GM10248 (cell line): ENCODE measurements around the gene YIPF7.

Experiments
- CTCF ChIA-PET: fragments of 300-600 bp; sonication (Branson Sonifier 250); formaldehyde crosslinking; extraction: SDS; loops from one replicate; lab custom pipeline; 2021; ENCODE audit warnings: antibody characterized with exemption; lab: Yijun Ruan, JAX
- POLR2A ChIA-PET: fragments of 350-650 bp; sonication (Branson Sonifier 250); formaldehyde crosslinking; extraction: SDS; loops from one replicate; lab custom pipeline; 2020; ENCODE audit warnings: antibody characterized with exemption; lab: Yijun Ruan, JAX
- DNase-seq: peaks from one replicate; pipeline ENCODE4 v3.0.0; 2012; ENCODE audit errors: extremely low spot score
- TF ChIP-seq, protein P1 (sequence below): IDR thresholded peaks from 2 replicates; pipeline ENCODE4 v1.5.1; 2012; ENCODE audit warnings: mild to moderate bottlenecking, low read depth; ENCODE audit errors: extremely low read depth, missing control alignments, control extremely low read depth

The YIPF7 gene

GRCh38 chr4:44662623-44663005 lies 11.2 kb upstream of the YIPF7 start:
- TF ChIP-seq, protein P1, sequence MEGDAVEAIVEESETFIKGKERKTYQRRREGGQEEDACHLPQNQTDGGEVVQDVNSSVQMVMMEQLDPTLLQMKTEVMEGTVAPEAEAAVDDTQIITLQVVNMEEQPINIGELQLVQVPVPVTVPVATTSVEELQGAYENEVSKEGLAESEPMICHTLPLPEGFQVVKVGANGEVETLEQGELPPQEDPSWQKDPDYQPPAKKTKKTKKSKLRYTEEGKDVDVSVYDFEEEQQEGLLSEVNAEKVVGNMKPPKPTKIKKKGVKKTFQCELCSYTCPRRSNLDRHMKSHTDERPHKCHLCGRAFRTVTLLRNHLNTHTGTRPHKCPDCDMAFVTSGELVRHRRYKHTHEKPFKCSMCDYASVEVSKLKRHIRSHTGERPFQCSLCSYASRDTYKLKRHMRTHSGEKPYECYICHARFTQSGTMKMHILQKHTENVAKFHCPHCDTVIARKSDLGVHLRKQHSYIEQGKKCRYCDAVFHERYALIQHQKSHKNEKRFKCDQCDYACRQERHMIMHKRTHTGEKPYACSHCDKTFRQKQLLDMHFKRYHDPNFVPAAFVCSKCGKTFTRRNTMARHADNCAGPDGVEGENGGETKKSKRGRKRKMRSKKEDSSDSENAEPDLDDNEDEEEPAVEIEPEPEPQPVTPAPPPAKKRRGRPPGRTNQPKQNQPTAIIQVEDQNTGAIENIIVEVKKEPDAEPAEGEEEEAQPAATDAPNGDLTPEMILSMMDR = no peak
- POLR2A ChIA-PET = no interaction called here
- CTCF ChIA-PET = interaction anchor here (1.5 kb wide), 1 partner anchor 9 kb away, joined by 4 read pairs; no protein-coding TSS in a partner anchor

GRCh38 chr4:44661940-44662622 lies 10.7 kb upstream of the YIPF7 start:
- no peak for DNase-seq
- ChIA-PET POLR2A (no interaction called here), CTCF (interaction anchor here (1.5 kb wide), 1 partner anchor 10 kb away, joined by 4 read pairs; no protein-coding TSS in a partner anchor)
- TF ChIP-seq, protein P1 = no peak

More at GRCh38 chr4:44662623-44663005, 11.2 kb upstream of the YIPF7 start:
- DNase-seq = no peak

DNA sequence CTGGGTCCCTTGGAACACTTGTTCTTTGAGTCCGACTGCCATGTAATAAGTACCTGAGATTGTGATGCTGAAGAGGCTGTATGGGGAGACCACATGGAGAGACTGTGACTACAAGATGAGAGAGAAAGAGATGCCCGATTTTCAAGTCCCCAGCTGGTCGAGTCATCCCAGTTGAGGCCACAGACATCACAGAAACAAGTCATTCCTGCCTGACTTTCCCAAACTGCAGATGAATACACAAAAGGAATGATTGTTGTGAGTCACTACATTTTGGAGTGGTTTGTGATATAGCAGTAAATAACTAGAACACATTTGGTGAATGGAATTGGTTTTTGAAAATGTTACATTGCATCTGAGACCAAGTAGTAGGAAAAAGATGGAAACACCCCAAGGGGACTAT lies 9.0 kb upstream of the YIPF7 start:
- TF ChIP-seq, protein P1 = no peak
- no peak for DNase-seq
- ChIA-PET CTCF (interaction anchor here (1.4 kb wide), 1 partner anchor 19 kb away, joined by 3 read pairs; no protein-coding TSS in a partner anchor), POLR2A (no interaction called here)

DNA sequence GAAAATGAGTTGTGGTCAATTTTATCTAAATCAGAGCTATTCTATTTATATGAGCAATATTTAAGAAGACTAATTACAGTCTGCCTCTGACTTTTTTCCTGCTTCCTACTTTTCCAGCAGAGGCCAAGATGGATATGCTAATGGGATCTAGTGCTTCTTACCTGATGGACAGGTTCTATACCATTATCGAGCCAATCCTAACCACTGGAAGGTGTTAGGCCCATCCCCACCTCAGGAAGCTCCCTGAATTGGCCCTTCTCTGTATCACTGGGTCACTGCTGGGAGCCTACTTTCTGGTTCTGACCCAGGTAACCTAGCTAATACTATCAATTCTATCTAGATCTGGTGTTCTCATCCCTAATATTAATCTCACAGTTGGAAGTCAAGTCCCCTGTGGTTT lies 577 bp upstream of the YIPF7 start:
- CTCF ChIA-PET = no interaction called here
- TF ChIP-seq, protein P1 = no peak
- no peak for DNase-seq
- POLR2A ChIA-PET = no interaction called here

DNA sequence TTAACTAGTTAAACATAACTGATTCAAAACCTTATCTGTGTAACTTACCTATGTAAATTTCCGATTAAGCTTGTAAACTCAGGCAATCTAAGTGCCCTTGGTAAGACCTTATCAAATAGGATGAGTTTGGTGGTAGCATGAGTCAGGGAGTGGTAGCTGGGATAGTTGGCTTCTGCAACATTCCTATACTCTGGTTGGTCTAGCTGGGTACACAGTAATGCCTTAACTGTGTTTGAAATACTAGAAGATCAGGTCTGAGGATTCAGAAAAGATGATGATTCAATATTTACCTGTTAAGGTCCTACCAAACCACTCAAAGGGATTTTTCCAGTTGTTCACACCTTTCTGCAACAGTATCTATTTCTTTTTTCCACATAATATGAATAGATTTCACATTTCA lies 5.3 kb downstream of the YIPF7 start:
- TF ChIP-seq, protein P1 = no peak
- ChIA-PET POLR2A (no interaction called here), CTCF (no interaction called here)
- no peak for DNase-seq

DNA sequence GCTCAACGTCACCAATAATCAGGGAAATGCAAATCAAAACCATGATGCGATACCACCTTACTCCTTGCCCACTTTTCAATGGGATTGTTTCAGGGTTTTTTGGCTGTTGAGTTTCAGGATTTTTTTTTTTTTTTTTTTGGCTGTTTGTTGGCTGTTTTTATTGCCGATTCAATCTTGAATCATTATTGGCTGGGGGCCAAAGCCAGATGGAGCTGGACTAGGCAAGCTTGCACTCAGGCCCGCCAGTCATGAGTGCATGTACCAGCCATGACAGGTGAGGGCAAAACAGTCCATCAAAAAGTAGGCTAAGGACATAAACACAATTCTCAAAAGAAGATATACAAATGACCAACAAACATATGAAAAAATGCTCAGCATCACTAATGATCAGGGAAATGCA lies 13.3 kb downstream of the YIPF7 start:
- TF ChIP-seq, protein P1 = no peak
- POLR2A ChIA-PET = no interaction called here
- CTCF ChIA-PET = no interaction called here
- DNase-seq = no peak
